Omental fat pad (tissue), 4 donors: ENCODE data around the gene SIPA1L3. TPM values are rescaled to one million over a fixed set of nuclear protein-coding genes. Genes with fewer than 3 reads are reported as not detected.

Experiments used
- ATAC-seq: fragments of 150-250 bp; one replicate; pipeline ENCODE4 v1.9.1; 2016; ENCODE audit warnings: mild to moderate bottlenecking, moderate library complexity; ENCODE audit not compliant: low FRiP score
- DNase-seq: peaks from one replicate; pipeline ENCODE4 v3.0.0-alpha.2; 2019; ENCODE audit warnings: low spot score
- CTCF ChIP-seq, 3 donors: fragments of 450-650 bp; IDR thresholded peaks; one replicate each; pipeline ENCODE4 v1.5.1; 2016 to 2017; ENCODE audit warnings: antibody characterized with exemption in 3 of 3, mild to moderate bottlenecking in 3 of 3, moderate library complexity in 2 of 3
- total RNA-seq, 4 donors: library from RNA; depleted of rRNA; stranded (reverse); fragments of >200 nt; gene quantifications; one replicate each; pipeline ENCODE4 v1.1.0, GENCODE V29; 2016

The SIPA1L3 gene
- total RNA-seq, 4 donors from 2014 or later = 8.9 to 14.7 (median 12.0) TPM

- DNase-seq (no peak), ATAC-seq (no peak)
Measured at GRCh38 chr19:38019396-38019724, 112.4 kb downstream of the SIPA1L3 start.

GRCh38 chr19:38020311-38020710 lies 113.3 kb downstream of the SIPA1L3 start:
- TF ChIP-seq CTCF (IDR thresholded peaks at IDR 0.05) = no peak
- ATAC-seq = no peak
- no peak for DNase-seq

More at GRCh38 chr19:38019396-38019724, 112.4 kb downstream of the SIPA1L3 start:
- no peak for TF ChIP-seq CTCF (IDR thresholded peaks at IDR 0.05)

GRCh38 chr19:38021352-38021751 lies 114.3 kb downstream of the SIPA1L3 start:
- DNase-seq (no peak), ATAC-seq (no peak)
- TF ChIP-seq CTCF (IDR thresholded peaks at IDR 0.05) = no peak

- ATAC-seq = no peak
- no peak for TF ChIP-seq CTCF (IDR thresholded peaks at IDR 0.05)
Measured at GRCh38 chr19:38022791-38023670, 116.0 kb downstream of the SIPA1L3 start.

GRCh38 chr19:38023671-38024541 lies 116.9 kb downstream of the SIPA1L3 start:
- TF ChIP-seq CTCF (IDR thresholded peaks at IDR 0.05) = no peak
- ATAC-seq (no peak), DNase-seq (no peak)

More at GRCh38 chr19:38022791-38023670, 116.0 kb downstream of the SIPA1L3 start:
- DNase-seq = no peak

GRCh38 chr19:38024992-38025908 lies 118.2 kb downstream of the SIPA1L3 start:
- DNase-seq (no peak), ATAC-seq (no peak)
- TF ChIP-seq CTCF (IDR thresholded peaks at IDR 0.05) = no peak
